ENCODE data around the gene LRIG3.
"Not testable (repeated sequence)": the region's sequence is repeated elsewhere in the genome, so short reads cannot be mapped to it uniquely, and the experiment has no call there.

Gene LRIG3

DNA sequence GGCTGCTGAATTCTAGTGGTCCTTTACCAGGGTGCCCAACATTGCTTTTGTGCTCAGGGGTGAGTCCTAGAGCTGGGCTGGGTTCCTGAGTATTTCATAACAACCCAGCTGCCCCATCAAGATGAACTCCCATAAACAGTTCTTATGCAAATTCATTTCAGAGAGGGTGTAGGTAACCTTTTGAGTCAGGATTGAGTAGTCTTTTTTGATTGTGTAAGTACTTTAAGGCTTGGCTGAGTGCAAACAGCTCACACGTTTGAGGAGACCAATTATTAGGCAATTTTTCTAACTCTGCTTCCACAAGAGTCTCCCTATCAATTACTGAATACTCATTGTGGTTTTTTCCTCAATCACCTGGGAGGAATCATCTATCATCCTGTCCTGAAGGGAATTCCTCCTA lies 63.1 kb downstream of the LRIG3 start:
- not testable (repeated sequence) for DNase-seq

DNA sequence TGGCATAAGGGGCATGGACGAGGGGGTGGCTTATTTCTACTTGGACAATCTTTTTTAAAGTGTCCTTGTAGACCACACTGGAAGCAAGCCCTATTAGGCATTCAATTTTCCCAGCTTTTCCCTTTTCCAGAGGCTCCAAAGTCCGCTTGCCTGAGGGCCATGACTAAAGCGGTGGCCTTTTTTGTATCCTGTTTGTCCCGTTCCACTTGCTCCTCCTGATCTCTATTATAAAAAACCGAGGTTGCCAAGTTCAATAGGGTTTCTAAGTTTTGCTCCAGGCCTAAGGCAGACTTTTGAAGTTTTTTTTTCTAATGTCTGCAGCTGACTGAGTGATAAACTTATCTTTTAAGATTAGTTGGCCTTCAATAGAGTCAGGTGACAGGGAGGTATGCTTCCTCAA lies 64.7 kb downstream of the LRIG3 start:
- DNase-seq: not testable (repeated sequence)

DNA sequence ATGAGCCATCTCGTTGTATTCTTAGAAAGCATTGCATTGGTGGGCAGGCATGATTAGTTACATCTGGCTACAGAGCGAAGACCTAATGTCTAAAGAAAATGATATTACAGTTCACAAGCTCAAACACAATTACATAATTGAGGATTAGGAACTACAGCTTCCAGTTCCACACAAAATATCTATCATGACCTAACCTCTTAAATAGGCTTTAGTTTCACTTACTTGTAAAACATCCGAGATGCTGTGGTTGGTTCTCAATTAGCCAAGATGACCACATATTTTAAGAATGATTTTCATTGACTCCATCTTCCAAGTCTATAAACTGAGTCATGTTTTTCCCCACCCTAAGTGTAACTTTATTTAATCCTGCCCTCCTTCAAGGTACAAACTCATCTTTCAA lies 69.5 kb downstream of the LRIG3 start:
- DNase-seq: peak; percentile 31

DNA sequence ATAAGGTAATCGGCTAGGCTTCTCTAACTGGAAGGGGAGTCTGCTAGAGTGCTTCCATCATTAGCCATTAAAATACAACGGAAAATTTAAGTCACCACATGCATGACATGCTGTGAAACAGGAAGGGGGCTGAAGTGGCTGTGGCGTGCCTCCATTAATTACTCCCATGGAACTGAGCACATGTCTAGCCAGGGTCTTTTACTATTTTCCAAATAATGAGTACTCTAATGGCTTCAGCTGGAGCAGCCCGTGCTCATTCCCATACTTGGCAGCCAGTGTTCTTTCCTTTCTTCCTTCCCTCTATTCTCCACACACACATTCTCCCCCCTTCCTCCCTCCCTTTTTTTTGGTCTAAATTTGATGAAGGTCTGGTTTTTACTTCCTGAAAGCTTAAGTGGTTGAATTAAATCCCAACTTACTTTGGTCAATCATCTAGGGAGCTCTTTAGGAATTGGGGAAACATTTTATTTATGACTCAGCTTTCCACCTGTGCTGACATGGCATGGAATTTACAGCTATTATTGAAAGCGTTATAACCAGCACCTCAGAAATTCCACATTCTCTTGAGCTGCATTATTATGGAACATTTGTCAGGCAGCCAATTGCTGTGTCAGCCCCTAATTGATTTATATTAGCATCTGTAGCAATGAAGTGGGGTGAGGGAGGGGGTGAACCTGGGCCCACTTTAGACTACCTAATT lies 72.3 kb downstream of the LRIG3 start:
- no peak for DNase-seq

DNA sequence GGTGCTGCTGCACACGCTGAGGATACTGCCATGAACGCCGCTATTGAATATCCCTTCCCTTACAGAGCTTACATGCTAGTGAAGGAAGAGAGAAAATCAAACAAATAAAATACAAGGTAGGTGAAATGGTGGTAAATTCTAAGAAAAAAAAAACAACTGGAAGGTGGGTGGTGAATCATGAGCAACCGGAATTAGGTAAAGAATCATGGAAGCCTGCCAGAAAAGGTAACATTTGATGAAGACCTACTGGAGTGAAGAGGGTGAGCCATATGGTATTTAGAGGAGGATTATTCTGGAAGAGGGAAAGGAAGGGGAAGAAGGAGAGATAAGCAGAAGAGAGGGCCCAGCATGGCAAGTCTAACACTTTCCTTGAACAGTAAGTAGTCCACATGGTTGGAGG lies 76.1 kb downstream of the LRIG3 start:
- no peak for DNase-seq

DNA sequence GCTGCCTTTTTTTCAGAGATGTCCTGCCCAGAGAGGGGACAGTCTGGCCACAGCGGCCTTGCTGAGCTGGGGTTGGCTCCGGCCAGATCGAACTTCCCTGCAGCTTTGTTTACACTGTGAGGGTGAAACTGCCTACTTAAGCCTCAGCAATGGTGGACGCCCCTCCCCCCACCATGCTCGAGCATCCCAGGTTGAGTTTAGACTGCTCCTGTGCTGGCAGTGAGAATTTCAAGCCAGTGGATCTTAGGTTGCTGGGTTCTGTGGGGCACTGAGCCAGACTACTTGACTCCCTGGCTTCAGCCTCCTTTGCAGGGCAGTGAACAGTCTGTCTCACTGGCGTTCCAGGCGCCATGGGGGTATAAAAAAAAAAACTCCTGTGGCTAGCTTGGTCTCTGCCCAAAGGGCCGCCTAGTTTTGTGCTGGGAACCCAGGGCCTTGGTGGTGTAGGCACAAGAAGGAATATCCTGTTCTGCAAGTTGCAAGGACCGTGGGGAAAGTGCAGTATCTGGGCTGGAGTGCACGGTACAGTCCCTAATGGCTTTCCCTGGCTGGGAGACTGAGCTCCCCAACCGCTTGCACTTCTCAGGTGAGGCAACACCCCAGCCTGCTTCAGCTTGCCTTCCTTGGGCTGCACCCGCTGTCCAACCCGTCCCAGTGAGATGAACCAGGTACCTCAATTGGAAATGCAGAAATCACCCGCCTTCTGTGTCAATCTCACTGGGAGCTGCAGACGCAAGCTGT lies 79.1 kb downstream of the LRIG3 start:
- DNase-seq: no peak

DNA sequence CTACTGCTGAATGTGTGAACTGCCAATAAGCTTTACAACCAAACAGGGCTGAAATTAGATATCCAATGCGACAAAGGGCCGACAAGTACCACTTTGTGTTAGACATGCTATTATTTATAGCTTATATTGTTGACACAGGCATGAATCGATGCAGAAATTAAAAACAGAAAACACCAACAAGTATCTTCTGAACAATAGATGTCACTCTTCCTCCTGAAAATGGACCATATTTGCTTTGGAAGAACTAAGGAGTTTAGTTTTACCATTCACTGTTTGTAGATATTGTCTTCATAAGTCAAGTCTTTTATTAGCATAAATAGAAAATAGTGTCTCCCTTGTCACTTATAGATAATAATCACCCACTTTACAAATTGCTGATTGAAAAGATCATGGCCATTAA lies 86.5 kb downstream of the LRIG3 start:
- no peak for DNase-seq

DNA sequence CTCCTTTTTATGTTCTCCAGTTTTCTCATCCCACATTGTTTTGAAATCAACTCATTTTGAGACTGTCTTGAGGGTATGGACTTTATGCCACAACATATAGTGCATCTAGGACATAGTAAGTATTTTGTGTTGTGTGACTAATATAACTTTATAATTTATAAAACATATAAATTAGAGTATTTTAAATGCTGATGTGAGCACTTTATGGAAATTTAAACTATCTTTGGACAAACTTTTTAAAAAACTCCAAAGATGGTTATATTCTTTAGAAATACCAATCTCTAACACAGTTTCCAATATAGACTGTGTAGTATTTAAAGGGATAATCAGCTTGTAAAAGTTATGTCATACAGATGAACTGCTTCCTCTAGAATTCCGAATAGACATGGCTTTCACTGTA lies 87.4 kb downstream of the LRIG3 start:
- DNase-seq: no peak
